Liver (tissue), 9 donors: Measurements from ENCODE around the gene PPP2R2D. TPM values are rescaled to one million over a fixed set of nuclear protein-coding genes. Genes with fewer than 3 reads are reported as not detected.

ENCODE experiments used
- DNase-seq: peaks from one replicate; pipeline ENCODE4 v3.0.0-alpha.2; 2017; ENCODE audit warnings: low spot score
- H3K27ac ChIP-seq, 2 donors: one replicate each; pipeline ENCODE4 v1.7.0; 2013; ENCODE audit warnings: inconsistent platforms in 2 of 2, low read length in 2 of 2, control low read depth in 1 of 2, low read depth in 1 of 2, mild to moderate bottlenecking in 1 of 2
- H3K27me3 ChIP-seq, 4 donors: one replicate each; pipeline versions ENCODE4 v1.6.1 to v1.7.0; 2013; ENCODE audit warnings: low read length in 3 of 4, inconsistent platforms in 1 of 4, mild to moderate bottlenecking in 1 of 4, moderate library complexity in 1 of 4; ENCODE audit not compliant: control insufficient read depth in 4 of 4, insufficient read depth in 4 of 4
- H3K36me3 ChIP-seq, 4 donors: one replicate each; pipeline versions ENCODE4 v1.6.1 to v1.7.0; 2013; ENCODE audit warnings: low read length in 3 of 4, mild to moderate bottlenecking in 3 of 4, low read depth in 1 of 4, moderate library complexity in 1 of 4; ENCODE audit not compliant: control insufficient read depth in 4 of 4, insufficient read depth in 3 of 4
- H3K4me1 ChIP-seq, 4 donors: one replicate each; pipeline versions ENCODE4 v1.6.1 to v1.7.0; 2013; ENCODE audit warnings: low read length in 3 of 4, mild to moderate bottlenecking in 3 of 4, moderate library complexity in 1 of 4; ENCODE audit not compliant: control insufficient read depth in 4 of 4, insufficient read depth in 4 of 4
- H3K4me3 ChIP-seq, 3 donors: one replicate each; pipeline versions ENCODE4 v1.6.1 to v1.7.0; 2013; ENCODE audit warnings: low read length in 3 of 3, control low read depth in 1 of 3, low read depth in 1 of 3, mild to moderate bottlenecking in 1 of 3
- H3K9ac ChIP-seq, 2 donors: one replicate each; pipeline ENCODE4 v1.7.0; 2013; ENCODE audit warnings: low read length in 2 of 2, mild to moderate bottlenecking in 2 of 2, moderate library complexity in 2 of 2, control low read depth in 1 of 2, low read depth in 1 of 2
- H3K9me3 ChIP-seq, 4 donors: one replicate each; pipeline versions ENCODE4 v1.6.1 to v1.7.0; 2013; ENCODE audit warnings: low read length in 3 of 4; ENCODE audit not compliant: control insufficient read depth in 4 of 4
- ATF3 ChIP-seq: IDR thresholded peaks from 2 replicates; pipeline ENCODE4 v1.6.1; 2016; ENCODE audit warnings: antibody characterized with exemption
- CTCF ChIP-seq: fragments of 150-350 bp; IDR thresholded peaks from 2 replicates; pipeline ENCODE4 v1.5.1; 2017; ENCODE audit warnings: improper control_type of control experiment, low read depth, low read length; ENCODE audit not compliant: missing input control
- EGR1 ChIP-seq, 2 donors: IDR thresholded peaks; 2 replicates each; pipeline ENCODE4 v1.6.1; 2016 to 2018; ENCODE audit warnings: antibody characterized with exemption in 2 of 2, low read depth in 2 of 2
- FOXA1 ChIP-seq: IDR thresholded peaks from 2 replicates; pipeline ENCODE4 v1.6.1; 2016; ENCODE audit warnings: antibody characterized with exemption
- FOXA2 ChIP-seq: IDR thresholded peaks from 2 replicates; pipeline ENCODE4 v1.6.1; 2016; ENCODE audit warnings: antibody characterized with exemption
- GABPA ChIP-seq, 2 donors: IDR thresholded peaks in 1 of 2; conservative IDR thresholded peaks in 1 of 2; 2 replicates each; pipeline ENCODE4 v1.6.1; 2016; ENCODE audit warnings: antibody characterized with exemption in 2 of 2, mild to moderate bottlenecking in 1 of 2, moderate library complexity in 1 of 2
- HNF4A ChIP-seq, 2 donors: conservative IDR thresholded peaks; 2 replicates each; pipeline ENCODE4 v1.6.1; 2016; ENCODE audit warnings: antibody characterized with exemption in 2 of 2, mild to moderate bottlenecking in 2 of 2
- HNF4G ChIP-seq: IDR thresholded peaks from 2 replicates; pipeline ENCODE4 v1.6.1; 2016; ENCODE audit warnings: antibody characterized with exemption
- JUND ChIP-seq, 2 donors: IDR thresholded peaks; 2 replicates each; pipeline ENCODE4 v1.6.1; 2016; ENCODE audit warnings: antibody characterized with exemption in 2 of 2
- RAD21 ChIP-seq, 2 donors: IDR thresholded peaks; 2 replicates each; pipeline ENCODE4 v1.6.1; 2016; ENCODE audit warnings: antibody characterized with exemption in 2 of 2, mild to moderate bottlenecking in 2 of 2
- RXRA ChIP-seq, 2 donors: IDR thresholded peaks; 2 replicates each; pipeline ENCODE4 v1.6.1; 2017 to 2018; ENCODE audit warnings: antibody characterized with exemption in 2 of 2, mild to moderate bottlenecking in 1 of 2
- SP1 ChIP-seq: IDR thresholded peaks from 2 replicates; pipeline ENCODE4 v1.6.1; 2018; ENCODE audit warnings: antibody characterized with exemption, mild to moderate bottlenecking
- TAF1 ChIP-seq: conservative IDR thresholded peaks from 2 replicates; pipeline ENCODE4 v1.6.1; 2016; ENCODE audit warnings: antibody characterized with exemption, mild to moderate bottlenecking
- YY1 ChIP-seq: IDR thresholded peaks from 2 replicates; pipeline ENCODE4 v1.6.1; 2016; ENCODE audit warnings: antibody characterized with exemption, mild to moderate bottlenecking
- ZBTB33 ChIP-seq: IDR thresholded peaks from 2 replicates; pipeline ENCODE4 v1.6.1; 2016; ENCODE audit warnings: antibody characterized with exemption
- WGBS: extraction: QIAGEN DNeasy Blood & Tissue Kit; methylation state at CpG from one replicate; pipeline ENCODE4 v1.1.7; 2013; 5-methylcytosine and 5-hydroxymethylcytosine counted together
- polyA plus RNA-seq, 2 donors: library from polyadenylated mRNA; stranded (reverse) in 1 of 2; unstranded in 1 of 2; fragments of 200-250 nt in 1 of 2; fragments of >200 nt in 1 of 2; fragmentation: Nextera tagmentation in 1 of 2; extraction: Ambion mirVana in 1 of 2; gene quantifications; one replicate each; pipeline versions ENCODE4 v1.2.1 to v1.2.3, GENCODE V29; 2013 to 2015
- total RNA-seq, 2 donors: library from RNA; depleted of rRNA; stranded (reverse); fragments of >200 nt; gene quantifications; one replicate each; pipeline ENCODE4 v1.2.3, GENCODE V29; 2014
- TF ChIP-seq, protein P1 (sequence below): IDR thresholded peaks from 2 replicates; pipeline ENCODE4 v1.6.1; 2016; ENCODE audit warnings: antibody characterized with exemption, mild to moderate bottlenecking
- donor health status: healthy.
- donor health status: healthy.
- donor health status: healthy.
- donor health status: healthy.
- donor health status: healthy.

PPP2R2D gene
- total and polyA plus RNA-seq, 4 donors: 5.9 to 20.5 (median 14.3) TPM

DNA sequence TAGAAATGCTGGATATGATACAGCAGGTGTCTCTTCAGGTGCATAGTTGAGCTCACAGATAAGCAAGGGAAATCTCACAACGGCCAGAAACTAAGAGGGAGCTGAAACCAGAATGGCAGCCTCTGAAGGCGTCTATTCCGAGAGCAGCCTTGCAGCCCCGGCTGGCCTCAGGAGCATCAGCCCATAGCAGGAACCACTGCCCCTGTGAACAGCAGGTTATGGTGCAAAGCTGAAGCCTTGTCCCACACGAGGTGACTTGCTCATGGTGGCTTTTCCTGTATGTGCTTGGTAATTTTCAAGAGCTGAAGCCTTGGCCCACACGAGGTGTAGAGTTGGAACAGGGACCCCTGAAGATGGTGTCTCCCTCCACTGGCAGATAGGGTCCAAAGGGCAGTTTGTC lies 47.7 kb downstream of the PPP2R2D start:
- H3K9ac ChIP-seq: no peak overlapping the region
- no peak for TF ChIP-seq YY1
- TF ChIP-seq FOXA1: no peak
- no peak for TF ChIP-seq HNF4A (conservative IDR thresholded peaks at IDR 0.05)
- no peak for TF ChIP-seq CTCF
- no peak for TF ChIP-seq ZBTB33
- TF ChIP-seq ATF3: no peak
- no peak for TF ChIP-seq HNF4G
- TF ChIP-seq RXRA (IDR thresholded peaks at IDR 0.05): no peak
- TF ChIP-seq, protein P1, sequence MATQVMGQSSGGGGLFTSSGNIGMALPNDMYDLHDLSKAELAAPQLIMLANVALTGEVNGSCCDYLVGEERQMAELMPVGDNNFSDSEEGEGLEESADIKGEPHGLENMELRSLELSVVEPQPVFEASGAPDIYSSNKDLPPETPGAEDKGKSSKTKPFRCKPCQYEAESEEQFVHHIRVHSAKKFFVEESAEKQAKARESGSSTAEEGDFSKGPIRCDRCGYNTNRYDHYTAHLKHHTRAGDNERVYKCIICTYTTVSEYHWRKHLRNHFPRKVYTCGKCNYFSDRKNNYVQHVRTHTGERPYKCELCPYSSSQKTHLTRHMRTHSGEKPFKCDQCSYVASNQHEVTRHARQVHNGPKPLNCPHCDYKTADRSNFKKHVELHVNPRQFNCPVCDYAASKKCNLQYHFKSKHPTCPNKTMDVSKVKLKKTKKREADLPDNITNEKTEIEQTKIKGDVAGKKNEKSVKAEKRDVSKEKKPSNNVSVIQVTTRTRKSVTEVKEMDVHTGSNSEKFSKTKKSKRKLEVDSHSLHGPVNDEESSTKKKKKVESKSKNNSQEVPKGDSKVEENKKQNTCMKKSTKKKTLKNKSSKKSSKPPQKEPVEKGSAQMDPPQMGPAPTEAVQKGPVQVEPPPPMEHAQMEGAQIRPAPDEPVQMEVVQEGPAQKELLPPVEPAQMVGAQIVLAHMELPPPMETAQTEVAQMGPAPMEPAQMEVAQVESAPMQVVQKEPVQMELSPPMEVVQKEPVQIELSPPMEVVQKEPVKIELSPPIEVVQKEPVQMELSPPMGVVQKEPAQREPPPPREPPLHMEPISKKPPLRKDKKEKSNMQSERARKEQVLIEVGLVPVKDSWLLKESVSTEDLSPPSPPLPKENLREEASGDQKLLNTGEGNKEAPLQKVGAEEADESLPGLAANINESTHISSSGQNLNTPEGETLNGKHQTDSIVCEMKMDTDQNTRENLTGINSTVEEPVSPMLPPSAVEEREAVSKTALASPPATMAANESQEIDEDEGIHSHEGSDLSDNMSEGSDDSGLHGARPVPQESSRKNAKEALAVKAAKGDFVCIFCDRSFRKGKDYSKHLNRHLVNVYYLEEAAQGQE: no peak
- no peak for TF ChIP-seq GABPA (IDR thresholded peaks at IDR 0.05 in 1 of 2, conservative IDR thresholded peaks at IDR 0.05 in 1 of 2)
- no peak for TF ChIP-seq JUND (IDR thresholded peaks at IDR 0.05)
- no peak for TF ChIP-seq FOXA2
- no peak for TF ChIP-seq TAF1
- no peak for TF ChIP-seq SP1
- no peak for TF ChIP-seq EGR1 (IDR thresholded peaks at IDR 0.05; ENCODE audit: low read depth in 2 of 2)
- TF ChIP-seq RAD21 (IDR thresholded peaks at IDR 0.05): no peak
- peaks cover 7 to 57% (median 47%) of the 10 kb centered on the region in 4 donors for H3K36me3 ChIP-seq
- H3K4me1 ChIP-seq: no peaks in the 10 kb centered on the region
- no peaks in the 10 kb centered on the region for H3K27me3 ChIP-seq
- H3K9me3 ChIP-seq: no peaks in the 10 kb centered on the region
- WGBS: 91% methylated on average over 6 of the region's 6 CpGs
- no peak overlapping the region for H3K27ac ChIP-seq
- H3K4me3 ChIP-seq: no peak overlapping the region
- no peak for DNase-seq
